Right lobe of liver (tissue), 4 donors: ENCODE results near the gene ARID4B.

Source experiments
- POLR2A ChIP-seq: fragments of 450-650 bp; IDR thresholded peaks from one replicate; pipeline ENCODE4 v1.6.1; 2017; ENCODE audit warnings: antibody characterized with exemption, mild to moderate bottlenecking
- TF ChIP-seq, protein P1 (sequence below), 4 donors: fragments of 200-600 bp in 3 of 4; fragments of 450-650 bp in 1 of 4; IDR thresholded peaks; one replicate each; pipeline versions ENCODE4 v1.5.1 to v1.8.0; 2016 to 2022; ENCODE audit warnings: antibody characterized with exemption in 4 of 4, mild to moderate bottlenecking in 2 of 4
- donor health status: DM: no; HTN: no; CAD: no.
- donor health status: DM: no; HTN: no; CAD: no.
- donor health status: DM: no; HTN: yes; CAD: no.

DNA sequence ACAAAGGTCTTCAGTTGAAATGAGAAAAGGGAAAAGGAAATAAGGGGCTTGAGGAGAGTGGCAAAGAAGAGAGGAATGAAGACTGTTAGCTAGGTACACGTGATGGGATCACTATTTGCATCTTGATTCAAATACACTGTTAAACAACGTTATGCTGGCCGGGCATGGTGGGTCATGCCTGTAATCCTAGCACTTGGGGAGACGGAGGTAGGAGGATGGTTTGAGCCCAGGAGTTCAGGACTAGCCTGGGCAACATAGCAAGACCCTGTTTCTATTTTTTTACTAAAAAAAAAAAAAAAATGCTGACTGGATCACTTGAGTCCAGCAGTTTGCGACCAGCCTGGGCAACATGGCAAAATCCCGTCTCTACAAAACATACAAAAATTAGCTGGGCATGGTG lies 169.3 kb downstream of the ARID4B start:
- TF ChIP-seq, protein P1, sequence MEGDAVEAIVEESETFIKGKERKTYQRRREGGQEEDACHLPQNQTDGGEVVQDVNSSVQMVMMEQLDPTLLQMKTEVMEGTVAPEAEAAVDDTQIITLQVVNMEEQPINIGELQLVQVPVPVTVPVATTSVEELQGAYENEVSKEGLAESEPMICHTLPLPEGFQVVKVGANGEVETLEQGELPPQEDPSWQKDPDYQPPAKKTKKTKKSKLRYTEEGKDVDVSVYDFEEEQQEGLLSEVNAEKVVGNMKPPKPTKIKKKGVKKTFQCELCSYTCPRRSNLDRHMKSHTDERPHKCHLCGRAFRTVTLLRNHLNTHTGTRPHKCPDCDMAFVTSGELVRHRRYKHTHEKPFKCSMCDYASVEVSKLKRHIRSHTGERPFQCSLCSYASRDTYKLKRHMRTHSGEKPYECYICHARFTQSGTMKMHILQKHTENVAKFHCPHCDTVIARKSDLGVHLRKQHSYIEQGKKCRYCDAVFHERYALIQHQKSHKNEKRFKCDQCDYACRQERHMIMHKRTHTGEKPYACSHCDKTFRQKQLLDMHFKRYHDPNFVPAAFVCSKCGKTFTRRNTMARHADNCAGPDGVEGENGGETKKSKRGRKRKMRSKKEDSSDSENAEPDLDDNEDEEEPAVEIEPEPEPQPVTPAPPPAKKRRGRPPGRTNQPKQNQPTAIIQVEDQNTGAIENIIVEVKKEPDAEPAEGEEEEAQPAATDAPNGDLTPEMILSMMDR (IDR thresholded peaks at IDR 0.05), result no peak
- TF ChIP-seq POLR2A, result no peak
